Measurements from ENCODE around the gene MSH2.
"Not testable (repeated sequence)": the region's sequence is repeated elsewhere in the genome, so short reads cannot be mapped to it uniquely, and the experiment has no call there.

MSH2 gene

GRCh38 chr2:47402805-47403608, at the start of gene MSH2:
Gene MSH2, plus strand, starts transcription at chr2:47403156. Its CDS starts 36 bp downstream, at chr2:47403192.
- peak; percentile 94 for DNase-seq

- no peak for DNase-seq
Observed at GRCh38 chr2:47354013-47354847, 48.7 kb upstream of the MSH2 start.

- DNase-seq, result no peak
Observed at GRCh38 chr2:47354848-47355204, 48.1 kb upstream of the MSH2 start.

GRCh38 chr2:47357483-47357882, 45.5 kb upstream of the MSH2 start:
- DNase-seq, result peak; percentile 63

GRCh38 chr2:47359375-47359868, 43.5 kb upstream of the MSH2 start:
- no peak for DNase-seq

GRCh38 chr2:47360283-47360682, 42.7 kb upstream of the MSH2 start:
- no peak for DNase-seq

- DNase-seq, result no peak
Observed at GRCh38 chr2:47360927-47361326, 42.0 kb upstream of the MSH2 start.

GRCh38 chr2:47361505-47362229, 41.3 kb upstream of the MSH2 start:
- not testable (repeated sequence) for DNase-seq

- DNase-seq, result peak; percentile 61
Observed at GRCh38 chr2:47373747-47374146, 29.2 kb upstream of the MSH2 start.

GRCh38 chr2:47375307-47375706, 27.6 kb upstream of the MSH2 start:
- DNase-seq, result no peak

GRCh38 chr2:47379384-47379783, 23.6 kb upstream of the MSH2 start:
- no peak for DNase-seq

GRCh38 chr2:47381408-47381807, 21.5 kb upstream of the MSH2 start:
- DNase-seq, result no peak

GRCh38 chr2:47386551-47386950, 16.4 kb upstream of the MSH2 start:
- DNase-seq, result no peak

GRCh38 chr2:47388888-47389287, 14.1 kb upstream of the MSH2 start:
- DNase-seq, result no peak

GRCh38 chr2:47389692-47390091, 13.3 kb upstream of the MSH2 start:
- DNase-seq, result no peak

GRCh38 chr2:47401789-47402554, 984 bp upstream of the MSH2 start:
- DNase-seq, result no peak

- no peak for DNase-seq
Observed at GRCh38 chr2:47402555-47402804, 476 bp upstream of the MSH2 start.

GRCh38 chr2:47403609-47404193, 745 bp downstream of the MSH2 start:
- DNase-seq, result peak; percentile 31

GRCh38 chr2:47404356-47404755, 1.4 kb downstream of the MSH2 start:
- peak; percentile 27 for DNase-seq

GRCh38 chr2:47405757-47406156, 2.8 kb downstream of the MSH2 start:
- DNase-seq, result peak; percentile 14

- DNase-seq, result not testable (repeated sequence)
Observed at GRCh38 chr2:47406649-47407330, 3.8 kb downstream of the MSH2 start.

- DNase-seq, result not testable (repeated sequence)
Observed at GRCh38 chr2:47407976-47408375, 5.0 kb downstream of the MSH2 start.
